Urothelium cell line (cell line): ENCODE data around the gene SHC2.
"Not testable (repeated sequence)": the region's sequence is repeated elsewhere in the genome, so short reads cannot be mapped to it uniquely, and the experiment has no call there.

Experiments used
- DNase-seq: peaks from one replicate; pipeline ENCODE4 v3.0.0; 2011; ENCODE audit warnings: low spot score, mixed read lengths
- FAIRE-seq: peaks from 2 replicates; lab custom pipeline; 2011; peaks lifted over from hg19 to GRCh38; lab: Jason Lieb, UNC

SHC2 gene

GRCh38 chr19:492091-492531, 31.3 kb upstream of the SHC2 start:
- FAIRE-seq (no peak), DNase-seq (no peak)

DNA sequence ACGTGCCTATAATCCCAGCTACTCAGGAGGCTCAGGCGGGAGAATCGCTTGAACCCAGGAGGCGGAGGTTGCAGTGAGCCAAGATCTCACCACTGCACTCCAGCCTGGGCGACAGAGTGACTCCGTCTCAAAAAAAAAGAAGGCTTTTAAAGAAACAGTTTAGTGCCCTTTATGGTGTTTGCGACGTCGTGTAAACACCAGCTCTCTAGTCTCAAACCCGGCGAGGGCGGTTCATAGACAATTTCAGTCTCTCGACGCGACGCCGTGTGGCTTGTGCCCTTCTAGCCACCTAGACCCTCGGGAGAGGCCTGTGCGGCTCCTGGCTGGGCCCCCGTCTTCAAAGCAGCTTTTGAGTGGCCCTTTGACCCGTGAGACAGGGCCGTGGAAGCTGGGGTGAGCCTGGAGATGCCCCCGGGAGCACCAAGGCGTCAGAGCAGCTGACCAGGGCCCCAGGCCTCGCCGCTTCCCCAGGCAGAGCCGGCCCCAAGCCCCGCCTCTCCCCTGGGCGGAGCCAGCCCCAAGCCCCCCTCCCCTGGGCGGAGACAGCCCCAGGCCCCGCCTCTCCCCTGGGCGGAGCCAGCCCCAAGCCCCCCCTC, 30.4 kb upstream of the SHC2 start:
- DNase-seq = no peak
- FAIRE-seq = no peak

DNA sequence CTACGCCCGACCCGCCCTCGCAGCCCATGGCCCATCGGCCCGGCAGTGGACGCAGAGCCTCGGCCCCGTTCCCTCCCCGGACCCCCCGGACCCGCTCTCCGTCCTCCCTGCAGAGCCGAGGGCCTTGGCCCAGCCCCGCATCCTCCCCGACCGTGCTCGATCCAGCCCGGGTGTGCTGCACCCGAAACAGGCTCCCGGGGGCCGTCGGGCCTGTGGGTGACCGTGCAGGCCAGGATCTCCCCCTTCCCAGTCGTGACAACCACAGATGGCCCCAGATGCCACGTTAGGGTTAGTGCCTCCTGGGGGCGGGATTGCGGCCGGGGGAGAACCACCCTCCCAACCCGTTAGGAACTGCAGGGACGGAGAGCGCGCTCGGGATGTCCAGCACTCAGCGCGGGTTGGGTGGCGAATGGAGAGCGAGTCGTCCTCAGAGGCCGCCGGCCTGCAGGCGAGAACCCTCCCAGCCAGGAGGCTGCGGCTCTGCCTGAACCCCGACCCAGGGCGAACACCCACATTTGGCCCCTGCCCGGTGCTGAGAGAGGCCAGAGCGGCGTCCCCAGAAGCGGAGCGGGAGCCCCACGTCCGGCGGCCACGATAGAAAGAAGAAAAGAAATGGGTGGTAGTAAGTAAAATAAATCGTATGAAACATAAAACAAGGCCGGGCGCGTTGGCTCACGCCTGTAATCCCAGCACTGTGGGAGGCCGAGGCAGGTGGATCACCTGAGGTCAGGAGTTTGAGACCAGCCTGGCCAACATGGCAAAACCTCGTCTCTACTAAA, 28.8 kb upstream of the SHC2 start:
- FAIRE-seq (no peak), DNase-seq (no peak)

DNA sequence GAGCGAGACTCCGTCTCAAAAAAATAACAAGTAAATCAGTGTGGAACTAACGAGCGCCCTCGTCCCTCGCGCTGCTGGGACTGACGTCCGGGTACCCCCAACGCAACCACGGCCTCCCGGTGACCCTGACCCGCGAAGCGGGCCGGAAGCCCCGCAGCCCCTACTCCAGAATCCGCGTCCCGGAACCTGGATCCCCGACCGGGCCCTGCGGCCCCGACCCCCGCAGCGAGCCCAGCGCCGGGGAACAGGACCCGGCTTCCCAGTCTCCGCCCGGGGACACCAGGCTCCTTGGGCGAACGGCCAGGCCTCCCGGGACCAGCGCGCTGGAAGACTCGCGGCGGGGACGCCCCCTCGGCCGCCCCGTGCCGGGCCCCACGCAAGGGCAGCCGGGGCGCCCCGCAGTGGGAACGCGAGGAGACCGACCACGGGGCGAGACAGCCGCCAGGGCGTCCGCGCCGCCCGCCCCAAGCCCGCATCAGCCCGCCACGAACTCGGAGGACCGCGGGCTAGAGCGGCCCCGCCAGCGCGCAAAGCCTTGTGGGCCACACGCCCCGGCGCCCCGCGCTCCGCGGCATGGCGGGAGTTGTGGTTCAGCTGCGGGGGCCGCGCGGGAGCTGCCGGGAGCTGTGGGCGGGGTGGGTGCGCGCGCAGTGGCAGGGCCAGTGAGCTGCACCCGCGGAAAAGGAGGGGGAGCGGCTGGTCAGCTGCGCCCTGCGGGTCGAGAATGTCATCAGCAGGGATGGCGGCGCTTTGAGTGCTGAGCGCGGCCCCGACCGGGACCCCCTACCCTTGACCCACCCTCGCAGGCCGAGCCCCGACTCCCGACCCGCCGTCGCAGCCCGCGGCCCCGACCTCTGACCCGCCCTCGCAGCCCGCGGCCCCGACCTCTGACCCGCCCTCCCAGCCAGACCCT, 27.9 kb upstream of the SHC2 start:
- peak; percentile 92 for DNase-seq
- FAIRE-seq = peak; percentile 17

GRCh38 chr19:485583-486236, 24.9 kb upstream of the SHC2 start:
- FAIRE-seq (no peak), DNase-seq (no peak)

GRCh38 chr19:485077-485476, 24.2 kb upstream of the SHC2 start:
- no peak for FAIRE-seq
- DNase-seq = no peak

GRCh38 chr19:484494-484893, 23.7 kb upstream of the SHC2 start:
- FAIRE-seq (no peak), DNase-seq (no peak)

- FAIRE-seq (no peak), DNase-seq (no peak)
These were observed 22.7 kb upstream of the SHC2 start for GRCh38 chr19:483332-484072.

DNA sequence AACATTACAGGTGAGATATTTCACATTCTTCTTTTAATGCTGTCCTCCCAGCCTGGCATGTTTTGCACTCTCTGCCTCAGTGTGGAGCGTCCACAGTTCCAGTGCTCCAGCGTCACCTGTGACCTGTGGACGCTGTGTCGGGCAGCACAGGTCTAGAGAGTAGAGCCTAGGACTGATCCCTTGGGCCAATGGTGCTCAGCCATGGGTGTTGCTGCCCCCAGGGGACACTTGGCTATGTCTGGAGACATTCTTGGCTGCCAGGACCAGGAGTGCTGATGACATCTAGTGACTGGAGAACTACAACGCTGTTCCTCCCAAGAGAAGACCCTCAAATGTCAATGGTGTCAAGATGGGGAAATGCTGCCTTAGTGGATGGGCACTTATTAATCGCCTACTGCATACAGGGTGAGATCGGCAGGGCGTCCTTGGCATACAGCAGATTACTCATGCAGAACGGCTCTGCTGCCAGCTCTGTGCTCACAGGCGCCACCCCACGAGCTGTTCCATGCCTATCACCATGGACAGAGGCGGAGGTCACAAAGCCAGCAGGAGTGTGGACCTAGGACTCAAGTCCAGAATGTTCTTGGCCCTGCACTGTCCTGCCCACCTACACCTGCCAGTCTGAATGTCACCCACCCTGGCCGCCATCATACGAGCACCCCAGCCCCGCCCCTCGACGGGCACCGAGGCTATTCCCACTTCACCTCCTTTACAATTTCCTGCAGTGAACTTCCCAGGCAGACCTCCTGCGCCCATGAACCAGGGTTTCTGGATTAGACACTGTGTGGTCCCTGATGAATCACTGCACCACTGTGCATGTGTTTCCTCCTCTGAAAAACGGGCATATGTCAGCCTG, 21.6 kb upstream of the SHC2 start:
- no peak for DNase-seq
- no peak for FAIRE-seq

GRCh38 chr19:481100-481499, 20.3 kb upstream of the SHC2 start:
- DNase-seq, FAIRE-seq: not testable (repeated sequence)

GRCh38 chr19:480016-480855, 19.4 kb upstream of the SHC2 start:
- DNase-seq (no peak), FAIRE-seq (peak; percentile 42)

- FAIRE-seq = no peak
These were observed 18.1 kb upstream of the SHC2 start for GRCh38 chr19:478976-479375.

DNA sequence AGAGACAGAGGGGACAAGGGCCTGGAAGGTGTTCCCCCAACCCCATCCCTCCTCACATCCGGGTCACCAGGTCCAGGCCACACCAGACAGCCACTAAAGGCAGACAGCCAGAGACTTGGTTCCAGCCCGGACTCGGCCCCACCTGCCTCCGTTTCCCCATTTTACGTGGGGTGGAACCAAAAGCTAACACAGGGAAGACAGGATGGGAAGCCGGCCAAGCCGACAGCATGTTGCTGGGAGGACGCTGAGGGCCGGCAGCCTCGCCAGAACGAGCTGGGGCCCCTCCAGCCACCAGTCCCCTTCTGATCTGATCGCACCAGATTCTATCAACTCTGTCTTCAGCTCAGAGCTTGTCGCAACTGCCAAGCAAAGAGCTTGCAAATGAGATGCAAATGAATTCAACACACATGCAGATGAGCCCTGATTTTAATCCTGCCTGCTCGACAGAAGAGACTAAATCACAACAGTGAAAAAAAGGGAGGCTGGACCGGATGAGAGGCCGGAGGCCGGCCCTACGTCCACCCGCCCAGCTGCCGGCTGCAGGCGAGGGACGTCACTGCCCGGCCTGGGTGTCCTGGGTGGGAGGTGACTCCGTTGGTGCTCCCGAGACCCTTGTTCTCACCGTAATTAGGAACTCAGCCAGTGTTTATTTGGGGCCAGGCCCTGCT, 17.5 kb upstream of the SHC2 start:
- no peak for DNase-seq
- no peak for FAIRE-seq

More at GRCh38 chr19:478976-479375, 18.1 kb upstream of the SHC2 start:
- DNase-seq = no peak

- no peak for FAIRE-seq
- no peak for DNase-seq
These were observed 14.5 kb upstream of the SHC2 start for GRCh38 chr19:475360-475759.

DNA sequence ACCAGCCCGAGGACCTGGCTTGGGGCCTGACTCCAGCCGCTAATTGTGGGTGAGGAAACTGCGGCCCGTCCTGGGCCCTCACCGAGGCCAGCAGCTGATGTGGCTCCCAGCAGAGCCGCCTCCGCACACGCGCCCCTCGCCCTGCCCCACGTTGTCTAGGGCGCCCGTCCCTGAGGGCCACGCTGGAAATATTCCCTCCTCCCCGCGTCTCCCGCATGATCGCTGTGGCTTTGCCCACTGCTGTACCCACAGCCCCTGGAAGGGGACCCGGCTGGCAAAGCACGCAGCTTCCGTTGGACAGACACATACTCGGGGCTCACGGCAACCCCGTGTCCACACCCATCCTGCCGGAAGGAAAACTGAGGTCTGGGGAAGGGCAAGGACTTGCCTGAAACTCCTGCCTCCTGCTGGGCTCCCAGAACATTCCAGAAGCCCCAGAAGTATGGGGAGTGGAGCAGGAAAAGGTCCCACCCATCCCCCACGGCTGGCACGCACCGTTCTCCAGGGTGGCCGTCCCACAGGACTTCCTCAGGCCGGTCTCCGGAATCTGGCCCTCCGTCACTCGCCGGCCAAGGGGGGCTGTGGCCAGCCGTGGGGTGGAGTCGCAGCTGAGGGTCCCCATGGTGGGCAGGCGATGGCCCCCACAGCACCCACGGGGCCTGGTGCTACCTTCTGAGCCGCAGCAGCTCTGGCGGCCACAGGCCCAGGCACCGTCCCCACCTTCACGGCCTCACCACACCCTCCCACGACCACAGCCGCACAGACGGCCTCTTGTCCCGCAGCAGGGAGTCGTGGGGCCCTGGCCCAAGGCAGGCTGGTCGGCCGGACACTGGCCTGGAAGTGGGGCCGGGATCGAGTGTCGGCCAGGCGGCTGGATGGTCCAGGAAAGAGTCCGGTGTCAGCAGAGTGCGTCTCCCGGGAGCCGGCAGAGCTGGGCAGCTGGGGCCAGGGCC, 13.6 kb upstream of the SHC2 start:
- FAIRE-seq (no peak), DNase-seq (no peak)

DNA sequence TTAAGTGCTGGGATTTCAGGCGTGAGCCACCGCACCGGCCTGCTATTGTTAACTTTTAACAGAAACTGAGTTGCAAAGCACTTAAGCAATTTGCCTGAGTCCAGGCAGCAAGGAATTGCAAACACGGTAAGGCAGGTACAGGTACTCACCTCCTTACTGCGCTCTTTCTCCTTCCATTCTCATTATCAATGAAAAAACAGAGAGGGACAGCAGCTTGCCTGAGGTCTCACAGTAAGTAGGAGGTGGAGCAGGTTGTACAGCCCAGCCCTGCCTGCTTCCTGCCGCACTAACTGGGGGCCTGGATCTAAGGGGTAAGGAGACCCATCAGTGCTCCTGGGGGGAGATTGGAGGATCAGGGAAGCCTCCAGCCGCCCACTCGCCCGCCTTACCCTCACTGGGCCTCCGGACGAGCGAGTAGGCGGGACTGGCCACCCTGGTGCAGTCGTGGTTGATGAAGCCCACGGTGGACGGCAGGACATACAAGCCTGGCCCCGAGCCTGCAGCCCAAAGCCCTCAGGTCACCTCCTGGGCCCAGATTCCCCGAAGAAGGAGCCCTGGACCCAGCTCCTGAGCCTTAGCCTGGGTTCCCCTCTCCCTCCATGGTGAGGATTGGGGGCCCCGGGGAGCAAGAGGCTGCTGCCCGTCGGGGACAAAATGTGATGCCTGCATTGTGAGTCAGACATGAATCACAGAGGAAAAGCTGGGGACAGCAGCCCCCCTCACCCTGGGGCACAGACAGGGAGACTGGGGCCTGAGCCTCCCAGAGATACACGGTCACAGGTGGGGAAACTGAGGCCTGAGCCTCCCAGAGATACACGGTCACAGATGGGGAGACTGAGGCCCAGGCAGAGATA, 11.4 kb upstream of the SHC2 start:
- DNase-seq (no peak), FAIRE-seq (no peak)
